Activated naive CD8-positive, alpha-beta T cell treated with anti-CD3 and anti-CD28 coated beads, Interleukin-2, amount 10 ng/mL, durations not matched to agents 7 days and 5 days (primary cell): ENCODE results near the gene CAMK4. TPM values are rescaled to one million over a fixed set of nuclear protein-coding genes. Genes with fewer than 3 reads are reported as not detected.

ENCODE experiments used
- ATAC-seq: fragments of 150-1000 bp; cut with Tn5 transposase; one replicate; pipeline ENCODE4 v1.10.0; 2021; ENCODE audit warnings: low read depth, moderate library complexity
- POLR2A ChIA-PET: fragments of 350-600 bp; sonication (Branson Sonifier 250); formaldehyde crosslinking; loops from one replicate; lab custom pipeline; 2021; ENCODE audit warnings: antibody characterized with exemption; lab: Charles Lee
- DNase-seq: peaks from one replicate; pipeline ENCODE4 v3.0.0; 2021
- H3K27ac Mint-ChIP-seq: one replicate; pipeline ENCODE4 v1.8.0; 2022; ENCODE audit warnings: mild to moderate bottlenecking, mixed read lengths
- H3K27me3 Mint-ChIP-seq: one replicate; pipeline ENCODE4 v1.8.0; 2022; ENCODE audit warnings: mild to moderate bottlenecking, moderate library complexity, mixed read lengths
- H3K36me3 Mint-ChIP-seq: one replicate; pipeline ENCODE4 v1.8.0; 2021; ENCODE audit warnings: mild to moderate bottlenecking, mixed read lengths
- H3K4me1 Mint-ChIP-seq: one replicate; pipeline ENCODE4 v1.8.0; 2021; ENCODE audit warnings: mixed read lengths
- H3K4me3 Mint-ChIP-seq: one replicate; pipeline ENCODE4 v1.8.0; 2022; ENCODE audit warnings: mild to moderate bottlenecking, moderate library complexity, mixed read lengths
- H3K9me3 Mint-ChIP-seq: one replicate; pipeline ENCODE4 v1.8.0; 2021; ENCODE audit warnings: mixed read lengths
- total RNA-seq, 2 experiments: library from RNA; stranded (reverse); gene quantifications; one replicate each; pipeline ENCODE4 v1.2.3, GENCODE V29; 2021

CAMK4 gene
- total RNA-seq, 2 experiments from 2014 or later, result 132 to 154 TPM

DNA sequence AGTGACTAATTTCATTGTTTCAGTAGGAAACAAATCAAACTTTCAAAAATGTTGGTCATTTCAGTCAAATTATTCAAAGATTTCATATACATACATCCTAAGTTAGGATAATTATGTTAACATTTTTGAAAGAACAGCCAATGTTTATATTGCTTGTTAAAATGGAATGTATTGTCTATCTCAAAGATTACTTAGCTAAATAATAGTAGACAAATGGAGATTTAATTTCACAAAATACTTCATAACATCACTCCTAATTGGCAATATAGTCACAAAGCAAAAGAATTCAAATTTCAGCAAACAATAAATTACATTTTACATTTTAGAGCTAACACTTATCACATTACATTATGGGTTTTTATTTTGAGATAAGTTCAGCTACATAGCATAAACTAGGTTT is 262.7 kb downstream of the CAMK4 start:
- DNase-seq (no peak), ATAC-seq (no peak)
- Mint-ChIP-seq H3K36me3 (peaks cover 38% of the 10 kb centered on the region), H3K9me3 (no peaks in the 10 kb centered on the region), H3K4me1 (peaks cover 4% of the 10 kb centered on the region), H3K27me3 (no peaks in the 10 kb centered on the region), H3K27ac (no peak overlapping the region), H3K4me3 (no peak overlapping the region)
- POLR2A ChIA-PET, result no interaction called here

DNA sequence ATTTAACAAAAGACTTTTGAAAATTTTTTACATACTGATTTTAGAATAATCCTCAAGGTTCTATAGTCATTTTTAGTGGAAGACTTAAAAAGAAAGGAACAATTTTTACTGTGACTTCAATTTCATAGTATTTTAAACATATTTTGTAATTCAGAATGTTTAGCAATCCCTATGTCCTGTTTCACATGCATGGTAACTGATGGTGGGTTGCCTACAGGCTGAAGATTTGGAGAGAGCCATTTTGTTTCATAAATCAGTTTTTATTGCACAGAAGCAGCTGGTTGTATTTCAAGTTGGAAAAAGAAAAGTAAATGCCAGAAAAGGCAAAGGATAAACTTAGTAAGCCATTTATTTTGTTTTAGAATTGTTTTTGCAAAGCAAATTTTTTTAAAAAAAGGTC is 264.2 kb downstream of the CAMK4 start:
- H3K27ac Mint-ChIP-seq, result no peak overlapping the region
- ATAC-seq (no peak), DNase-seq (no peak)
- peaks cover 6% of the 10 kb centered on the region for H3K4me1 Mint-ChIP-seq
- H3K27me3 Mint-ChIP-seq, result no peaks in the 10 kb centered on the region
- no peaks in the 10 kb centered on the region for H3K9me3 Mint-ChIP-seq
- H3K36me3 Mint-ChIP-seq, result peaks cover 33% of the 10 kb centered on the region
- H3K4me3 Mint-ChIP-seq, result no peak overlapping the region
- POLR2A ChIA-PET, result no interaction called here

DNA sequence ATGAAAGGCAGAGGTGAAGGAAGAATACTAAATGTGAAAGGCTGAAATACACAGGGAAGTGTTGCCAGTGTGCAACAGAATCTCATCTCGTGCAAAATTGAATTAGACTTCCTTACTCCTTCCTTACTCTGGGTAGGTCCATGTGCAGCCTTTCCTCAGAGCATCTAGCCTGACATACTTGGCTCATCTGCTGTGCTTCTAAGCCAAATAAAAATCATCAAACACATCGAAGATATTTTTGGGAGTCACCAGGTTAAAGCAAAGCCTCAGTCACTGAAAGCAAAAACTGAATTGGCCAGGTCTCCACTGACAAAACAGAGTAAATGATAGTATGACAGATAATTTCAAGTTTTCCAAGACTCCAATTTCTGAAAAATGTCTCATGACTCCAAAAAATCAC is 268.8 kb downstream of the CAMK4 start:
- Mint-ChIP-seq H3K9me3 (no peaks in the 10 kb centered on the region), H3K36me3 (peaks cover 32% of the 10 kb centered on the region), H3K4me3 (no peak overlapping the region), H3K4me1 (peaks cover 19% of the 10 kb centered on the region), H3K27me3 (no peaks in the 10 kb centered on the region), H3K27ac (peak overlapping the region; percentile 4)
- DNase-seq (no peak), ATAC-seq (no peak)
- POLR2A ChIA-PET, result interaction anchor here (1.4 kb wide), 1 partner anchor 18 kb away, joined by 4 read pairs; no protein-coding TSS in a partner anchor

DNA sequence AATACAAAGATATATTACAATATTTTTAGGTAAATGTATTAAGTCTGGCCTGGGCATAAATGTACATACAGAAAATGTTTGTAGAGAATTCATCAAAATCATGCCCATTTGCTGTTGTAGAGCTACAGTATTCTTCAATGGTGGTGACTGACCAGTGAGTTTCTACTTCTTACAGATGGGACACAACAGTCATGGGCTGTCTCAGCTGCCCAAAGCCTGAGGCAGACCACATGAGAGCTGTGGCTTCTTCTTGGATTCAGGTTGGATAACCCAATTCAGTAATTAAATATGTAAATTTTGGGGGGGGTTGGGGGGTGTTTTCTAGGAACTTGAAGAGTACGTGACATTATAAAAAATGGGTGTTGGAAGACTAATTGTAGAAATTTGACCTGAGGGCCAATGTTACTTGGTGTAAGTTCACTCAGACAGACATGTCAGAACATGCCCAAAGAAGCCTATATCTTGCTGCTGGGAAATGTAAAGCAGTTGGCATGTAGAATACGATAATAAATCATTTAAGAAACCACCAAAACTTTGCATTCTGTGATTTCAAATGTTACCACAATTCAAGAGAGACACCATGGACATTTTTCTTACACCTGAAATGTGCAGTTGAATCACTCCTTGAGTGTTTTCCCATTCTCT is 270.3 kb downstream of the CAMK4 start:
- H3K9me3 Mint-ChIP-seq, result no peaks in the 10 kb centered on the region
- DNase-seq (no peak), ATAC-seq (no peak)
- H3K27me3 Mint-ChIP-seq, result no peaks in the 10 kb centered on the region
- H3K4me3 Mint-ChIP-seq, result no peak overlapping the region
- POLR2A ChIA-PET, result no interaction called here
- peak overlapping the region; percentile 58 for H3K27ac Mint-ChIP-seq
- peaks cover 28% of the 10 kb centered on the region for H3K4me1 Mint-ChIP-seq
- H3K36me3 Mint-ChIP-seq, result peaks cover 40% of the 10 kb centered on the region

DNA sequence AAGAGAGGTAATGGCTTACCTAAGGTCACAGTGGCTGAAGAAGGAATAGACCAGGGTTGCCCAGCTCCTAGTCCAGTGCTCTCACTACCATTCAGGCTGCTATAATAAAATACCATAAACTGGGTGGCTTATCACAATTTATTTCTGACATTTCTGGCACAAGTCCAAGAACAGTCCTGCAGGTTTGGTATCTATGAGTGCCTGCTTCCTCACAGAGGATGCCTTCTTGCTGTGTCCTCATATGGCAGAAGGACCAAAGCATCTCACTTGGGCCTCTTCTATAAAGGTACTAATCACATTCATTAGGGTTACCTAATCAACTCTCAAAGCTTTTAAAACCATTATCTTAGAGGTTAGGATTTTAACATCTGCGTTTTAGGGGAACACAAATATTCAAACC is 271.0 kb downstream of the CAMK4 start:
- no peaks in the 10 kb centered on the region for H3K27me3 Mint-ChIP-seq
- peaks cover 44% of the 10 kb centered on the region for H3K36me3 Mint-ChIP-seq
- peaks cover 28% of the 10 kb centered on the region for H3K4me1 Mint-ChIP-seq
- no peaks in the 10 kb centered on the region for H3K9me3 Mint-ChIP-seq
- no peak for DNase-seq
- POLR2A ChIA-PET, result no interaction called here
- H3K27ac Mint-ChIP-seq, result peak overlapping the region; percentile 64
- no peak for ATAC-seq
- no peak overlapping the region for H3K4me3 Mint-ChIP-seq

DNA sequence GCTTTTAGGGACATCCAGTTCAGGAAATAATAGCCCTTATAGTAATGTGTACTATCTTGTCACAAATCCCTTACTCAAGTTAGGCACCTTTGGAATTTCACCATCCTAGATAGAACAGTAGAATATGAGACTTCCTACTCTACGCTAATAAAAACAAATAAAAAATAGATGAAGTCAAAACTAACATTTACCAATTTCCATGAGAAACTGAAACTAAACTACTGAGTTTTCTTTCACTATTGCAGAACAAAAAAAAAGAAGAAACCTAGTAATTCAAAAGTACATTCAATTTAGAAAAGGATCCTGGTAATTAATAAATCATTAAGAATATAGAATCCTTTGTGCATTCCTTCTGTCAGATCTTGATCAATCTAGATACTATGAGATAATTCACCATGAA is 274.2 kb downstream of the CAMK4 start:
- H3K4me1 Mint-ChIP-seq, result peaks cover 31% of the 10 kb centered on the region
- peak overlapping the region; percentile 44 for H3K27ac Mint-ChIP-seq
- POLR2A ChIA-PET, result interaction anchor here (0.8 kb wide), 1 partner anchor 14 kb away, joined by 3 read pairs; the partner anchor contains the start of gene STARD4
- H3K27me3 Mint-ChIP-seq, result no peaks in the 10 kb centered on the region
- H3K36me3 Mint-ChIP-seq, result peaks cover 47% of the 10 kb centered on the region
- H3K4me3 Mint-ChIP-seq, result peak overlapping the region; percentile 54
- ATAC-seq (no peak), DNase-seq (no peak)
- H3K9me3 Mint-ChIP-seq, result no peaks in the 10 kb centered on the region

DNA sequence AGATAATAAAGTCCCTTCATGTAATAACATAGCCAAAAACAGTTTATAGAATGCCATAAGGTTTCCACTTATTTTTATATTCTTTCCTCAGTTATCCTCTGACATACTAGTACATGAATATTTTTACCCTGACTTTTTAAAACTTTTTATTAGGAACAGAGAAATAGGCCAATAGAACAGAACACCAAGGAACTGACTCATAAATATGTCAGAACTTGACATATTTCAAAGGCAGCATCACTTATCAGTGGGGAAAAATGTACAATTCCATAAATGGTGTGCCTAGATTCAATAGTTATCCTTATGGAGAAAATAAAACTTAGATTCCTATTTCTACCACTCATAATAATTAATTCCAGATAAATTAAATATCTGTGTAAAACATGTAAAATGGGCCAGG is 278.8 kb downstream of the CAMK4 start:
- H3K4me3 Mint-ChIP-seq, result no peak overlapping the region
- no peaks in the 10 kb centered on the region for H3K27me3 Mint-ChIP-seq
- DNase-seq, result no peak
- POLR2A ChIA-PET, result no interaction called here
- H3K36me3 Mint-ChIP-seq, result peaks cover 35% of the 10 kb centered on the region
- no peak for ATAC-seq
- no peak overlapping the region for H3K27ac Mint-ChIP-seq
- no peaks in the 10 kb centered on the region for H3K9me3 Mint-ChIP-seq
- H3K4me1 Mint-ChIP-seq, result peaks cover 31% of the 10 kb centered on the region

DNA sequence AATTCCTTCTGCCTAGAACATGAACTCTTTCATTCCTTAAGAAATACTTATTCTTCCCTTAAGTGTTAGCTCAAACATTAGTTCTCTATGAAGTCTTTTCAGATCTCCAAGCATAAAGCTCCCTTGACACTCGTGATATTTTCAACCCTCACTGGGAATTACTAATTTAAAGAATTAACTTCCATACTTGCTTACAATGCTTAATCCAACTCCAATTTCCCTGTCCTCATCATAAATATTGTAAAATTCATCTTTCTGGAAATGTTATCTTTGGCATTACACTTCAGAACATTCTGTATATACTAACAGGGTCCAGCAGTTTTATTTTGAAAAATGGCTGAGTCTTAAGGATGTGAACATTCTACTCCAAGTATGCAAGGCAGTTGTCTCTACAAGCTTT is 280.9 kb downstream of the CAMK4 start:
- H3K9me3 Mint-ChIP-seq, result no peaks in the 10 kb centered on the region
- peaks cover 35% of the 10 kb centered on the region for H3K4me1 Mint-ChIP-seq
- DNase-seq (no peak), ATAC-seq (no peak)
- H3K4me3 Mint-ChIP-seq, result no peak overlapping the region
- no peaks in the 10 kb centered on the region for H3K27me3 Mint-ChIP-seq
- POLR2A ChIA-PET, result interaction anchor here (0.7 kb wide), 1 partner anchor 275 kb away, joined by 3 read pairs; no protein-coding TSS in a partner anchor
- H3K36me3 Mint-ChIP-seq, result peaks cover 23% of the 10 kb centered on the region
- no peak overlapping the region for H3K27ac Mint-ChIP-seq

DNA sequence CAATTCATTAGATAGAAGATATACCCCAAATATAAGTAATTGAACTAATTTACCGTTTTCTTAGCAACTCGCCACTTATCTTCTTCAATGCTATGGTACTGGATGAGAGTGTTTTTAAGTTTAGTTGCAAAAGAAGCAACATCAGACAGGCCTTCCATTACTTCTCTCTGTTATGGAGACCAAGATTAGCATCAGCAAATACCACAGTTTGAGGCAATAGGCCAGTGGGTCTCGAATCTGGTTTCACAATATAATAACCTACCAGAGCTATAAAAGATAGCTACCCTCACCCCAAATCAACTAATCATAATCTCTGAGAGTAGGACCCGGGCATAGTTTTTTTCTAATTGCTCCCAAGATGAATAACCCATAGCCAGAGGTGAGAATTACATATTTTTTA is 283.1 kb downstream of the CAMK4 start:
- H3K4me1 Mint-ChIP-seq, result peaks cover 37% of the 10 kb centered on the region
- ATAC-seq (no peak), DNase-seq (no peak)
- H3K4me3 Mint-ChIP-seq, result no peak overlapping the region
- POLR2A ChIA-PET, result no interaction called here
- peaks cover 18% of the 10 kb centered on the region for H3K36me3 Mint-ChIP-seq
- no peaks in the 10 kb centered on the region for H3K9me3 Mint-ChIP-seq
- no peaks in the 10 kb centered on the region for H3K27me3 Mint-ChIP-seq
- H3K27ac Mint-ChIP-seq, result no peak overlapping the region

DNA sequence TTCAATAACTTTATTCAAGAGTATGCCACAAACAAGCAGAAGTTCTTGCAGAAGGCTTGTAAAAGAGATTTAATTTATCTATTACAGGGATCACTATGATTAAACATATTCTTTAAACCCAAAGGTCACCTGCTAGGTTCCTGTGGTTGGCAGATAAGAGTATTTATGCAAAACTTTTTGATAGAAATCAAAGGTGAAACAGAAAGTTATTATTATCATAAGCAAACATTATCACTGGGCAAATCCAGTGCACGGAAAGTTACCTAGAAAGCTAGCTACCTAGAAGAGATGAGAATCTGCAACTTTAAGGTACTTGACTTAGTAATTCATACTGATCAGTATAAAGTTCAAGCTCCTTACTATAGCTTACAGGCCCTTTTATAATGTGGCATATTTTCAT is 284.9 kb downstream of the CAMK4 start:
- Mint-ChIP-seq H3K27ac (no peak overlapping the region), H3K9me3 (no peaks in the 10 kb centered on the region), H3K4me1 (peaks cover 37% of the 10 kb centered on the region), H3K36me3 (peaks cover 15% of the 10 kb centered on the region), H3K4me3 (peak overlapping the region; percentile 58), H3K27me3 (no peaks in the 10 kb centered on the region)
- POLR2A ChIA-PET, result interaction anchor here (1.3 to 1.6 kb wide), 2 partner anchors 13 to 230 kb away, joined by 3 to 4 read pairs; no protein-coding TSS in a partner anchor
- ATAC-seq, result no peak
- no peak for DNase-seq

DNA sequence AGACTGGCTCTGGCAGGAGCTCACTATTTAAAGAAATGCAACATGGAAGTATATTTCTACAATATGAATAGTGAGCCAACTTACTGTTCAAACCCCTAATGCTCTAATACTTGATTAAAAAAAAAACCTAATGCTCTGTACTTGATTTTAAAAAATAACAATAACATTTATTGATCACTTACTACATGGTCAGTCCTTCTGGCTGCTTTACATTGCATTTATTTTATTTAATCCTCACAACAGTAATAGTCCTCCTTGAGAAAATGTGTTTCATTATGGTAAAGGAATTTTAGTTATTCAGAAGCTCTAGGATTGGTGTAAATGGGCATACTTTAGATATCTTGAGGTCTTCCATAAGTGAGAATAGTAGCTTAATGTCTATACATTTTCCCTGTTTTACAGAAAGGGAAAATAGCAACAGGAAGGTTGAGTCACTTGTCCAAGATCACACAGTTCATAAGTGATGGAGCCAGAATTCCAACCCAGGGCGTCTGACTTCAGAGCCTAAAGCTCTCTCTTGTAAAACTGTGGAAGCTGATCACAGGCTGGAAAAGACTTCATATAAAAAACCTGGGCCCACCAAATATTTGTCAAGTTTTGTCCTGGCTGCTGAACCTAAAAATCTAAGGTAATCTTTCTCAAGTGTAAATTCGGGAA is 287.1 kb downstream of the CAMK4 start:
- peaks cover 2% of the 10 kb centered on the region for H3K27me3 Mint-ChIP-seq
- H3K4me1 Mint-ChIP-seq, result peaks cover 34% of the 10 kb centered on the region

DNA sequence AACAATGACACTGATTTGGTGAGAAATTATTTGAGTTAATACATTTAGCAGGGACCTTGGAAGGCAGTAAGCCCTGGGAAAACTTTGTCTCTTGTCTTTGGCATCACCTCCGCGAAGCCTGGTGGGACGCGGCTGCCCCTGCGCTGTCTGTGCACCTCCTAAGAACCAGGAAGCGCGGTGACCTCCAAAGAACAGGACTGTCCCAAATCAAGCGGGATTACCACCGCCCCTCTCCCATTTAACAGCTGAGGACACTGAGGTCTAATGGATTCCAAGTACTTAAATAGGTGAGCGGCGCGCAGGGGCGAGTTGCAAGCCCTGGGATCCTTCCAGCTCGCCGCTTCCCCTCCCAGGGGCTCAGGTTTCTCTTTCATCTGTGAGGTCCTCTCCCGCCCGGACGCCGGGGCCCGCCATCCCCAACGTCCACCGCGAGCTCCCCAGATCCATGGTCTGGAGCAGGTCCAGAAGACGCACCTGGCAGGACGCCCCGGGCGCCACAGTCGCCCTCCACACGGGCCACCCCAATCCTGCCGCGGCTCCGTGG is 287.7 kb downstream of the CAMK4 start:
- Mint-ChIP-seq H3K4me3 (peak overlapping the region; percentile 99), H3K4me1 (peaks cover 34% of the 10 kb centered on the region), H3K36me3 (peaks cover 7% of the 10 kb centered on the region), H3K27ac (peak overlapping the region; percentile 97), H3K27me3 (peaks cover 2% of the 10 kb centered on the region), H3K9me3 (no peaks in the 10 kb centered on the region)
- DNase-seq (no peak), ATAC-seq (peak; percentile 1)
- POLR2A ChIA-PET, result interaction anchor here (1.0 to 2.2 kb wide), 10 partner anchors 10 to 288 kb away, joined by 3 to 11 read pairs (median 4); partner anchors contain the start of genes CAMK4 and NREP

More for the DNA sequence above, 287.1 kb downstream of the CAMK4 start:
- Mint-ChIP-seq H3K4me3 (peak overlapping the region; percentile 99), H3K27ac (peak overlapping the region; percentile 97), H3K36me3 (peaks cover 7% of the 10 kb centered on the region), H3K9me3 (no peaks in the 10 kb centered on the region)
- DNase-seq, result no peak
- no peak for ATAC-seq
- POLR2A ChIA-PET, result interaction anchor here (1.0 to 2.2 kb wide), 11 partner anchors 9 to 649 kb away, joined by 3 to 11 read pairs (median 4); partner anchors contain the start of genes CAMK4 and NREP

DNA sequence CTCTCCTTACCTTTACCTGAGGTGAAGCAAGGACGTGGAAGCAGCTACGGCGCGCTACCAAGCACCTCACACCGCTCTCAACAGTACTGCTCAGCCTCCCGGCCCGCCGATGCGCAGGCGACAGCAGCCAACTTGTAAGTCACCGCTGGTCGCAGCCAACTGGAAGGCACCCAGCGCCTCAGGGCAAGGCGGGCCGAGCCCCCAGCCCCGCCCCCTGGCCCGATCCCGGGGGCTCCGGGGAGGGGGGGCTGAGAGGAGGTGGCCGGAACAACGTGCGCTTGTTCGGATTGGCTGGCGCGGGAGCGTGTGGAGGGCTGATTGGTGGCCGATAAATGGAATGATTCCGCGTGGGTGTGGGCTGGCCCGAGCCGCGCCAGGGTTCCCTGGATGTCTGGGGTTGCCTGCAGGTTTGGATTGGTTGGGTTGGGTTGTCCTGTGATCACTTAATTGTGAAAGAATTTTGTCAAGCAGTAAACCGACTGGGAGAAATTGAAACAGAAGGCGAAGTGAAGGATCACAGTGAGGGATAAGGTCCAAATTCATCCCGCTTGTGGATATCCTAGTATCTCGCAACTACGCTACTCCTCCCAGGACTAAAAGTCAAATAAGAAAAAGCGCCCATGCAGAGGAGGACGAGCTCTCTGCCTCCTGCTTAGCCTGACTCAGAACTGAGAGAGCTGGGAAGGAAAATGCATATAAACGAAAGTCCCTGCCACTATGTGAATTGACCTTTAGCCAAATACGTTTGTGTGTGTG is 288.4 kb downstream of the CAMK4 start, which contains the start of gene STARD4:
TSS of gene STARD4 (minus strand) at position 161 of the 756 bp plus-strand sequence. CDS start 5,102 bp downstream, outside the sequence.
- Mint-ChIP-seq H3K9me3 (no peaks in the 10 kb centered on the region), H3K4me1 (peaks cover 29% of the 10 kb centered on the region), H3K27me3 (peaks cover 2% of the 10 kb centered on the region), H3K36me3 (peaks cover 6% of the 10 kb centered on the region), H3K27ac (peak within 1 kb of the TSS; percentile 97), H3K4me3 (peak within 1 kb of the TSS; percentile 99)
- peak; percentile 96 for DNase-seq
- POLR2A ChIA-PET, result interaction anchor here (1.0 to 2.2 kb wide), 7 partner anchors 12 to 289 kb away, joined by 3 to 11 read pairs (median 4); partner anchors contain the start of genes CAMK4 and NREP
- ATAC-seq, result peak; percentile 95
